OCI-LY1 (cell line): ENCODE results near the gene P4HA2.

Experiments
- EZH2 ChIP-seq: fragments of 200-600 bp; sonication (generic), shearing (Covaris generic); IDR thresholded peaks from 2 replicates; pipeline ENCODE4 v1.8.0; 2017; ENCODE audit warnings: borderline replicate concordance, mixed run types, mild to moderate bottlenecking, antibody characterized with exemption, low read length, moderate library complexity, mixed read lengths
- TF ChIP-seq, protein P1 (sequence below): fragments of 200-600 bp; sonication (generic), shearing (Covaris generic); IDR thresholded peaks from 2 replicates; pipeline ENCODE4 v1.5.1; 2017; ENCODE audit warnings: mild to moderate bottlenecking, antibody characterized with exemption, low read length, moderate library complexity, mixed read lengths

DNA sequence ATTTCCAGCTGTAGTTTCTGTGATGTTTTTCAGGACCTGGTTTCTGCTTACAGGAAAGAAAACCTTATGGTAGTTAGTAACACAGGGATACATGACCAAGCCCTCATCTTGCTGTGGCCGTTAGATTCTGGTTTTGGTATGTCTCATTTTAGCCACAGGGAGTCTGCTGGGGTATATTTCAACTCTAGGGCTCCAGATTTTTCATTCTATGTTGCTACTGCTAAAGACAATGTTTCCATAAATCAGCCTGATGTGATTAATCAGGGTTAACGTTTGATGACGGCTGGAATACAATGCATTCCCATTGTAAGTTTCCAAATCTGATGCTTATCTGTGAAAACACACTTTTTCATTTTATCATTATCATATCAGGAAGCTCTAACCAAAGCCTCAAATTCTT, 48.2 kb downstream of the P4HA2 start:
- TF ChIP-seq, protein P1, sequence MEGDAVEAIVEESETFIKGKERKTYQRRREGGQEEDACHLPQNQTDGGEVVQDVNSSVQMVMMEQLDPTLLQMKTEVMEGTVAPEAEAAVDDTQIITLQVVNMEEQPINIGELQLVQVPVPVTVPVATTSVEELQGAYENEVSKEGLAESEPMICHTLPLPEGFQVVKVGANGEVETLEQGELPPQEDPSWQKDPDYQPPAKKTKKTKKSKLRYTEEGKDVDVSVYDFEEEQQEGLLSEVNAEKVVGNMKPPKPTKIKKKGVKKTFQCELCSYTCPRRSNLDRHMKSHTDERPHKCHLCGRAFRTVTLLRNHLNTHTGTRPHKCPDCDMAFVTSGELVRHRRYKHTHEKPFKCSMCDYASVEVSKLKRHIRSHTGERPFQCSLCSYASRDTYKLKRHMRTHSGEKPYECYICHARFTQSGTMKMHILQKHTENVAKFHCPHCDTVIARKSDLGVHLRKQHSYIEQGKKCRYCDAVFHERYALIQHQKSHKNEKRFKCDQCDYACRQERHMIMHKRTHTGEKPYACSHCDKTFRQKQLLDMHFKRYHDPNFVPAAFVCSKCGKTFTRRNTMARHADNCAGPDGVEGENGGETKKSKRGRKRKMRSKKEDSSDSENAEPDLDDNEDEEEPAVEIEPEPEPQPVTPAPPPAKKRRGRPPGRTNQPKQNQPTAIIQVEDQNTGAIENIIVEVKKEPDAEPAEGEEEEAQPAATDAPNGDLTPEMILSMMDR = no peak
- TF ChIP-seq EZH2 = no peak
